ENCODE data around the gene MAPRE2.
"Not testable (repeated sequence)": the region's sequence is repeated elsewhere in the genome, so short reads cannot be mapped to it uniquely, and the experiment has no call there.

The MAPRE2 gene

GRCh38 chr18:35157181-35157580, 116.0 kb downstream of the MAPRE2 start:
- DNase-seq: no peak

GRCh38 chr18:35158728-35159450, 117.7 kb downstream of the MAPRE2 start:
- no peak for DNase-seq

- DNase-seq: no peak
Measured at GRCh38 chr18:35159782-35160181, 118.6 kb downstream of the MAPRE2 start.

DNA sequence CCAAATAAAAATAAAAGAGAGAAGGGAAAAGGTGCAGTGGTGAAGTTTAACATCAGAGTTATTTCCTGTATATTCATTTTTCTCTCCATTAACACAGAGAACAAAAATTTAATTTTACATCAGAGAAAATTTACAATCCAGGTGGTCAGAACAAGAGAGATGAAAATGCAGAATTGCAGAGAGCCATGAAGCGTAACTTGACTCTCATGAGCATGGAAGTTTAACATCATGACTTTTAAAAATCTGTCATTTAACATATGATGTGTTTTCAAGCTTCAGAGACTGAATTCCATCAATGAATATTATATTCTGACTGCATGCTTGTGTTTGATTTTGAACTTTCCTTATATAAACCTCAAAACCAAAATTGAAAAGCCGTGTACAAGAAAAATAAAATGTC, 120.3 kb downstream of the MAPRE2 start:
- DNase-seq: no peak

- DNase-seq: no peak
Measured at GRCh38 chr18:35161934-35162333, 120.7 kb downstream of the MAPRE2 start.

- DNase-seq: no peak
Measured at GRCh38 chr18:35163014-35163539, 121.9 kb downstream of the MAPRE2 start.

DNA sequence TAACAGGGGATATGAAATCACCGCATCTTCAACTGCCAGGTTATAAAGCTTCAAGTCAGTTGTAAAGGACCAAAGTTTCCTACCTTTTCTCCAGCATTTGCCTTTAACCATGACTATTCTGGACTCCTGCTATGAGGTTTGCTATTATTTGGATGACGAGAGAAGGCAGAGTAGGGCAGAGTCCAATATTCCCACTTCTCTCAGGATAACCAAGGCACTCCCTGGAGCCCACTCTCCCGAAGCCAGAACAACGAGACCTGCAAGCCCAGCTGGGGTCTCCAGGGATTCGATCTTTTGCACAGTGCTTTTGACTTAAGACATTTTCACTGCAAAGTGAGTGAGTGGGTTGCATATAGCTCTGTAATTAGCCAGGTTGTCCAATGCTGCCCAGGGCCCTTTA, 122.5 kb downstream of the MAPRE2 start:
- no peak for DNase-seq

- DNase-seq: no peak
Measured at GRCh38 chr18:35164133-35164532, 122.9 kb downstream of the MAPRE2 start.

DNA sequence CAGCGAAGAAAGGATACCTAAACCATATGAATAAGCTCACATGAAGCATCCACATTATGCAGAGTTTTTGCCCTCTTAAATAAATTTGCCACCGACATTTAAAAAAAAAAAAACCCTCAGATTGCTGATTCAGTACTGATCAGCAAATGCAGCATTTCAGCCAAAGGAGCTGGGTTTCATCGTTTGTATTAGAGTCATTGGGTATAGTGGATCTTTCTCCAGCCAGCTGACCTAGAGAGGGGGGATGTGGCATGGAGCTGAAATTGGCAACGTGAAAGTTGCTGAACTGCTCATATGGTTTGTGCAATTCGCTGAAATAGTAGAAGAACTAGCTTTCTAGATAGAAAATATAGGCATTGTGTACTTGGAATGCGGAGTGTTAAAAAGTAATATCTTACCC, 126.1 kb downstream of the MAPRE2 start:
- no peak for DNase-seq

- DNase-seq: no peak
Measured at GRCh38 chr18:35167857-35168256, 126.6 kb downstream of the MAPRE2 start.

GRCh38 chr18:35170323-35170722, 129.1 kb downstream of the MAPRE2 start:
- DNase-seq: not testable (repeated sequence)

- DNase-seq: no peak
Measured at GRCh38 chr18:35171315-35171987, 130.2 kb downstream of the MAPRE2 start.

DNA sequence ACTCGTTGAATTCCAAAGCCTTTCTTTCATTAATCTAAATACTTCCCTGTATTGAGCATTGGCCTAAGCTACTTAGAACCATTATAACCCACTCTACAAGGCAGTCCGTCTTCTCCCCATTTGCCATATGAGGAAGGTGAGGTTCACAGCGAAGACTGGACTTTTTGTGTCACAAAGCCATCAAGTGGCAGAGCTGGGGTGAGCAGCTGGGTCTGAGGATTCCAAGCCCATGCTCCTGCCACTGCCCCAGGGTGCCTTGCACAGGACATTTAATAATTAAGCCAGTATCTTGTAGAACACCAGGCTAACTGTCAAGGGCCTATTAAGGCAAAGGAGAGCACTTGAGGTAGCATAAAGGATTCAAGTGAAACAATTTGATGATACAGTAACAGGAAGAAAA, 130.8 kb downstream of the MAPRE2 start:
- no peak for DNase-seq

DNA sequence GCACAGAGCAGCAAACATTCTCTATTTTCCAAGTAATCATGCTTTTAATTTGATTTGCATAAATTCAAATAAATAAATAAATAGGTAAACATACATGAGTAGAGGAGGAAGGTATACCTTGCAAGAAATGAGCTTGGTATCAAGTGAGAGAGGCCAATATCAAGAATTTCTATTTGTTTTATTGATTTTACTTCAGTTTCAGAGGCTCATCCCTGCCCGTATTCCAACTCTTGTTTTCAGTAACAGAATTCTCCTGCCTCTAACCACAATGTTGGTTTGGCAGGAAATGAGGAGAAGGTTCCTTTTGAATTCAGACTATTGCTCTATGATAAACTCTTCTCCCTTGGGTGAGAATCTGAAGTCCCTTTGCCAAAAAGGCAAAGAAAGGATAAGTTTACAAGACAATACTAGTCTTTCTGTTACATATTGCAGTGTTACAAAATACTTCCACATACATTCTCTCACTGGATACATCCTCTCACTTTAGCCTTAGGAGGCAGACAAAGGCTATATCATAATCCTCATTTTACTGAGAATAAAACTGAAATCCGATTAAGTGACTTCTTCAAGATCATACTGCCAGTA, 131.3 kb downstream of the MAPRE2 start:
- no peak for DNase-seq

GRCh38 chr18:35174093-35174731, 133.0 kb downstream of the MAPRE2 start:
- DNase-seq: no peak

DNA sequence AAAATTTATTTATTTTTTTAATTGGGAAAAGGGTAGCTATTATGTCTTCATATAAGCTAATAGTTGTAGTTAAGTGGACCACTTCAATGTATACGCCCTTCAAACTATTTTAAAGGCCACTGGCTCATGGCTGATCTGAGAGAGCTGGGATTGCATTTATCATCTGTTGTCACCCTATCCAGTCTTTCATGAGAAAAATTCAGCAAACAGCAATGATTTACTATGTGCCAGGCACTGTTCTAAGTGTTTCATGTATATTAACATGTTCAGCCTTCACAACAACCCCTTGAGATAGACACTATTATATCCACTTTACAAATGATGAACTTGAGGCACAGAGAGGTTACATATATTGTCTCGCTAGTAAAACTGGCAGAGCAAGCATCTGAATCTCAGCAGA, 133.5 kb downstream of the MAPRE2 start:
- no peak for DNase-seq

DNA sequence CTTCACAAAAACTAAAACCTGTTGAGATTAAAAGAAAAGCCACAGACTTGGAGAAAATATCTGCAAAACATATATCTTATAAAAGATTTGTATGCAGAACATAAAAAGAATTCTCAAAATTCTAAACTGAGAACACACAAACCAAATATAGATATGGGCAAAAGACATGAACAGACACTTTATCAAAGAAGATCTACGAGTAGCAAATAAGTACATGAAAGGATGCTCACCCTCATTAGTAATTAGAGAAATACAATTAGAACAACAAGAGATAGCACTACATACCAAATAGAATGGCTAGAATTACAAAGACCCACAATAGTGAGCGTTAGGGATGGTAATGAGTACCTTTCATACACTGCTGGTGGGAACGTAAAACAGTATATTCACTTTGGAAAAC, 135.7 kb downstream of the MAPRE2 start:
- DNase-seq: no peak

DNA sequence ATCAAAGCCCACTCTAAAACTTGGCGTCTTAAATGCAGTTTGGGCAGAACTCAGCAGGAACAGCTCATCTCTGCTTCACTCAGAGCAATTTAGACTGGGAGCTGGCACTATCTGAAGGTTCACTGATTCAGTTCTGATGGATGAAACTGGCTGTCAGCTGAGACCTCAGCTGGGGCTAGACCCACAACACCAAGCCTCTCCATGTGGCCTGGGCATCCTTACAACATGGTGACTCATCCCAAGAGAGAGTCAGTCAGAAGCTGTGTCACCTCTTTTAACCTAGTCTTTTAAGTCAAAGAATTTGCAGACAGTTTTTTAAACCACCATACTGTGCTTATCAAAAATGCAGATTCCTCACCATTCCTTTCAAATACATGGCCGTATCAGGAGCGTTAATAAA, 137.0 kb downstream of the MAPRE2 start:
- DNase-seq: no peak

DNA sequence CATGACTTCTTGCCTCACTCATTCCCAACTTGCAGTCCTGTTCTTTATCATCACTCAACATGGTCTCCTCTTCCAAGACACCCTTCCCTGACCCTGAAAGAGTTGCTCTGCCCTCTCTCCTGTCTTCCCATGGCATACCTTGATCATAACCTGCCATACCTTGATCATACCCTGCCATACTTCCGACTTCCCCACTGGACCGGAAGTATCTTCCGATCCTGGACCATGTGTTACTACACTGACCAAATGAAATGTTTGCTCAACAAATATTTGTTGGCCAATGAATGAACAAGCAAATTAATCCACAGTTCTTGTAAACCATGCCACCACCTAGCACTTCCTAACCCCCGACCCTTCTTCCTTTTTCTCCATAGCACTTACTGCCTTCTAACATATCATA, 138.7 kb downstream of the MAPRE2 start:
- DNase-seq: no peak

- DNase-seq: no peak
Measured at GRCh38 chr18:35180455-35180854, 139.2 kb downstream of the MAPRE2 start.

- DNase-seq: no peak
Measured at GRCh38 chr18:35182151-35182550, 140.9 kb downstream of the MAPRE2 start.

GRCh38 chr18:35183886-35184285, 142.7 kb downstream of the MAPRE2 start:
- no peak for DNase-seq

DNA sequence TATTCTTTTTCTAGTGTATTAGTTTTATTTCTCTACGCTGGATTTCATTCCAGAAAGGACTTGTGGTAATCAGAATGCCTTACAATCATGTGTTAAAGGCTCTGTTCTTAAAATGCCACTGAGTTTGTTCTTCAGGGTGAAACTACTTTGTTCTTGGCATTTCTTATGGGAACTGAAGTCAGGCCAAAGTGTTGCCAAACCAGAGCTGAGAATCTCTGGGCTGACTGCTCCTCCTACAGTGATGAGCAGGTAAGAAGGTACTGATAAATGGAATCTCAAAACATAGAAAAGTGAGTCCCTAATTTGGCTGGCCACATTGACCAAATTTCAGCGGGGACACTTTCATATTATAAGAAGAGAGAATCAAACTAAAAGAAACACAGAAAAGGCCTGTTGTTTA, 144.6 kb downstream of the MAPRE2 start:
- DNase-seq: no peak
